ENCODE measurements around the gene MT3.

The MT3 gene

DNA sequence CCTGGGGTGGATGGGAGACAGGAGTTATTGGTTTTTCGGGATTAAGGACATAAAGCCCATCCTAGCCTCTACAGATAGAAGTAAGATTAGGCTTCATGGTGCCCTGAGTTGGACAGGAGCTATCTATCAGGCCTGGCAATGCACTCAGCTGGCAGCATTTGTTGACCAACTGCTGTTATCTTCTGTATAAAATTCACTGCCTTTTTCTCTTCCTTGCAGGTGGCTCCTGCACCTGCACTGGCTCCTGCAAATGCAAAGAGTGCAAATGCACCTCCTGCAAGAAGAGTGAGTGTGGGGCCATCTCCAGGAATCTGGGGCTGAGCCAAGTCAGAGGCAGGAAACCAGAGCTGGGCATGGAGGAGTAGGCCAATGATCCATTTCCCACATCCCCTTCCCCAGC lies 49.7 kb downstream of the MT3 start:
- no peak overlapping the region for H3K4me3 ChIP-seq (ENCODE audit: low read depth, low read length)
- DNase-seq (ENCODE audit: low read depth): peak; percentile 42
- TF ChIP-seq, protein P1, sequence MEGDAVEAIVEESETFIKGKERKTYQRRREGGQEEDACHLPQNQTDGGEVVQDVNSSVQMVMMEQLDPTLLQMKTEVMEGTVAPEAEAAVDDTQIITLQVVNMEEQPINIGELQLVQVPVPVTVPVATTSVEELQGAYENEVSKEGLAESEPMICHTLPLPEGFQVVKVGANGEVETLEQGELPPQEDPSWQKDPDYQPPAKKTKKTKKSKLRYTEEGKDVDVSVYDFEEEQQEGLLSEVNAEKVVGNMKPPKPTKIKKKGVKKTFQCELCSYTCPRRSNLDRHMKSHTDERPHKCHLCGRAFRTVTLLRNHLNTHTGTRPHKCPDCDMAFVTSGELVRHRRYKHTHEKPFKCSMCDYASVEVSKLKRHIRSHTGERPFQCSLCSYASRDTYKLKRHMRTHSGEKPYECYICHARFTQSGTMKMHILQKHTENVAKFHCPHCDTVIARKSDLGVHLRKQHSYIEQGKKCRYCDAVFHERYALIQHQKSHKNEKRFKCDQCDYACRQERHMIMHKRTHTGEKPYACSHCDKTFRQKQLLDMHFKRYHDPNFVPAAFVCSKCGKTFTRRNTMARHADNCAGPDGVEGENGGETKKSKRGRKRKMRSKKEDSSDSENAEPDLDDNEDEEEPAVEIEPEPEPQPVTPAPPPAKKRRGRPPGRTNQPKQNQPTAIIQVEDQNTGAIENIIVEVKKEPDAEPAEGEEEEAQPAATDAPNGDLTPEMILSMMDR (IDR thresholded peaks at IDR 0.05; ENCODE audit: control insufficient read depth, extremely low read depth, insufficient read depth): no peak

- no peak for DNase-seq (ENCODE audit: low read depth)
- no peak overlapping the region for H3K4me3 ChIP-seq (ENCODE audit: low read depth, low read length)
- TF ChIP-seq, protein P1 (IDR thresholded peaks at IDR 0.05; ENCODE audit: control insufficient read depth, extremely low read depth, insufficient read depth): no peak
Observed at GRCh38 chr16:56640076-56640475, 50.7 kb downstream of the MT3 start.

Data from LNCaP clone FGC (cell line).